ENCODE measurements around the gene TRAF4. TPM values are rescaled to one million over a fixed set of nuclear protein-coding genes. Genes with fewer than 3 reads are reported as not detected.
A peak's percentile ranks its signal among the peaks of the same experiment; 100 is the strongest.

TRAF4 gene
- total RNA-seq (2014; rRNA removed; shearing (Covaris generic)) = 159 and 216 TPM in 2 replicates

GRCh38 chr17:28743243-28744103, at the start of gene TRAF4:
Gene TRAF4, plus strand, starts transcription at chr17:28744011. Its CDS starts 102 bp downstream, at chr17:28744113.
- H3K36me3 ChIP-seq (replicated peaks; ENCODE audit: control insufficient read depth, insufficient read depth, low read length) = peaks cover 30% of the 10 kb centered on the region
- peak within 1 kb of the TSS; percentile 90 for H3K4me3 ChIP-seq (ENCODE audit: insufficient read depth, low read depth, low read length)
- DNase-seq = peak; percentile 96

GRCh38 chr17:28698253-28698941, 45.4 kb upstream of the TRAF4 start:
- Histone ChIP-seq H3K4me3 (ENCODE audit: insufficient read depth, low read depth, low read length) (no peak overlapping the region), H3K36me3 (replicated peaks; ENCODE audit: control insufficient read depth, insufficient read depth, low read length) (peaks cover 77% of the 10 kb centered on the region), H3K27me3 (ENCODE audit: control insufficient read depth, insufficient read depth, low read length) (no peaks in the 10 kb centered on the region)
- no peak for DNase-seq

More at GRCh38 chr17:28743243-28744103, at the start of gene TRAF4:
- no peaks in the 10 kb centered on the region for H3K27me3 ChIP-seq (ENCODE audit: control insufficient read depth, insufficient read depth, low read length)

- H3K27me3 ChIP-seq (ENCODE audit: control insufficient read depth, insufficient read depth, low read length) = no peaks in the 10 kb centered on the region
- peaks cover 65% of the 10 kb centered on the region for H3K36me3 ChIP-seq (replicated peaks; ENCODE audit: control insufficient read depth, insufficient read depth, low read length)
- H3K4me3 ChIP-seq (ENCODE audit: insufficient read depth, low read depth, low read length) = no peak overlapping the region
- no peak for DNase-seq
These were observed 43.5 kb upstream of the TRAF4 start for GRCh38 chr17:28700278-28700677.

- no peak overlapping the region for H3K4me3 ChIP-seq (ENCODE audit: insufficient read depth, low read depth, low read length)
- DNase-seq = peak; percentile 55
- no peaks in the 10 kb centered on the region for H3K27me3 ChIP-seq (ENCODE audit: control insufficient read depth, insufficient read depth, low read length)
- peaks cover 61% of the 10 kb centered on the region for H3K36me3 ChIP-seq (replicated peaks; ENCODE audit: control insufficient read depth, insufficient read depth, low read length)
These were observed 42.9 kb upstream of the TRAF4 start for GRCh38 chr17:28700830-28701492.

GRCh38 chr17:28702026-28702751, 41.6 kb upstream of the TRAF4 start:
- Histone ChIP-seq H3K27me3 (ENCODE audit: control insufficient read depth, insufficient read depth, low read length) (no peaks in the 10 kb centered on the region), H3K36me3 (replicated peaks; ENCODE audit: control insufficient read depth, insufficient read depth, low read length) (peaks cover 54% of the 10 kb centered on the region), H3K4me3 (ENCODE audit: insufficient read depth, low read depth, low read length) (no peak overlapping the region)
- DNase-seq = peak; percentile 35

- peak; percentile 47 for DNase-seq
- Histone ChIP-seq H3K4me3 (ENCODE audit: insufficient read depth, low read depth, low read length) (no peak overlapping the region), H3K27me3 (ENCODE audit: control insufficient read depth, insufficient read depth, low read length) (no peaks in the 10 kb centered on the region), H3K36me3 (replicated peaks; ENCODE audit: control insufficient read depth, insufficient read depth, low read length) (peaks cover 48% of the 10 kb centered on the region)
These were observed 41.1 kb upstream of the TRAF4 start for GRCh38 chr17:28702752-28703150.

- Histone ChIP-seq H3K4me3 (ENCODE audit: insufficient read depth, low read depth, low read length) (no peak overlapping the region), H3K27me3 (ENCODE audit: control insufficient read depth, insufficient read depth, low read length) (no peaks in the 10 kb centered on the region), H3K36me3 (replicated peaks; ENCODE audit: control insufficient read depth, insufficient read depth, low read length) (peaks cover 39% of the 10 kb centered on the region)
- DNase-seq = no peak
These were observed 40.1 kb upstream of the TRAF4 start for GRCh38 chr17:28703552-28704218.

GRCh38 chr17:28704219-28704858, 39.5 kb upstream of the TRAF4 start:
- no peaks in the 10 kb centered on the region for H3K27me3 ChIP-seq (ENCODE audit: control insufficient read depth, insufficient read depth, low read length)
- no peak overlapping the region for H3K4me3 ChIP-seq (ENCODE audit: insufficient read depth, low read depth, low read length)
- peak; percentile 48 for DNase-seq
- H3K36me3 ChIP-seq (replicated peaks; ENCODE audit: control insufficient read depth, insufficient read depth, low read length) = peaks cover 34% of the 10 kb centered on the region

GRCh38 chr17:28705074-28705659, 38.6 kb upstream of the TRAF4 start:
- Histone ChIP-seq H3K36me3 (replicated peaks; ENCODE audit: control insufficient read depth, insufficient read depth, low read length) (peaks cover 25% of the 10 kb centered on the region), H3K27me3 (ENCODE audit: control insufficient read depth, insufficient read depth, low read length) (no peaks in the 10 kb centered on the region), H3K4me3 (ENCODE audit: insufficient read depth, low read depth, low read length) (no peak overlapping the region)
- peak; percentile 47 for DNase-seq

GRCh38 chr17:28705728-28706334, 38.0 kb upstream of the TRAF4 start:
- peak; percentile 46 for DNase-seq
- Histone ChIP-seq H3K36me3 (replicated peaks; ENCODE audit: control insufficient read depth, insufficient read depth, low read length) (peaks cover 19% of the 10 kb centered on the region), H3K4me3 (ENCODE audit: insufficient read depth, low read depth, low read length) (no peak overlapping the region), H3K27me3 (ENCODE audit: control insufficient read depth, insufficient read depth, low read length) (no peaks in the 10 kb centered on the region)

- H3K27me3 ChIP-seq (ENCODE audit: control insufficient read depth, insufficient read depth, low read length) = no peaks in the 10 kb centered on the region
- no peak overlapping the region for H3K4me3 ChIP-seq (ENCODE audit: insufficient read depth, low read depth, low read length)
- peak; percentile 78 for DNase-seq
- H3K36me3 ChIP-seq (replicated peaks; ENCODE audit: control insufficient read depth, insufficient read depth, low read length) = peaks cover 13% of the 10 kb centered on the region
These were observed 37.1 kb upstream of the TRAF4 start for GRCh38 chr17:28706471-28707338.

GRCh38 chr17:28707339-28707720, 36.5 kb upstream of the TRAF4 start:
- no peak for DNase-seq
- peaks cover 9% of the 10 kb centered on the region for H3K36me3 ChIP-seq (replicated peaks; ENCODE audit: control insufficient read depth, insufficient read depth, low read length)
- H3K4me3 ChIP-seq (ENCODE audit: insufficient read depth, low read depth, low read length) = no peak overlapping the region
- no peaks in the 10 kb centered on the region for H3K27me3 ChIP-seq (ENCODE audit: control insufficient read depth, insufficient read depth, low read length)
